Measurements from ENCODE around the gene PDE10A.

PDE10A gene

DNA sequence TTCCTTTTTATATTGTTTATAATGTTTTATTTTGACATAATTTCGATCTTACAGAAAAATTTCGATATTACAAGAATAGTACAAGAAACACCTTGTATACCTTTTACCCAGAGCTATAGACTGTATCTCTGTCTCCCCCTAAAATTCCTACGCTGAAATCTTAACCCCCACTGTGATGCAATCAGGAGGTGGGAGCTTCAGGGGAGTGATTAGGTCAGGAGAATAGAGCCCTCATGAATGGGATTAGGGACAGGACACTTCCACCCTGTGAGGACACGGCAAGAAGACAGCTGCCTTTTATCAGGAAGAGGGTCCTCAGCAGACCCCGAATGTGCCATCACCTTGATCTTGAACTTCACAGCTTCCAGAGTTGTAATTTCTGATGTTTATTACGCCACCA lies 204.9 kb downstream of the PDE10A start:
- DNase-seq = no peak

DNA sequence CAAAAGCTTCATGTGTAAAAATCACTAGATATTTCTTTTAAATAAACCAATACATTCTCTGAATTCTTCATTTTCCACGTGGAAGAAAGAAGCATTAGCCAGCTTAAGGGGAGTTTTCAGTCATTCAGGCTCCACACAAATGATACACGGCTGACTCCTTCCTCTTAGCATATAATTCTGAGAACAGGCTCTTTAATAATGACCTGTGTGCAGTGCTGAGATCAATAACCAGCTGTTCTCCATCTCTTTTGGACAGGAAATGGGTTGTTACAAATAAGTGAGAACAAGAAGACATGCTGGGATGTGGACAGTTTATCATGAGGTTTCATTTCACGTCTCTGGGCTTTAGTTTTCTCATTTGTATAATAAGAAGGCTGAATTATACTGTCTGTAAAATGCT lies 206.8 kb downstream of the PDE10A start:
- no peak for DNase-seq

DNA sequence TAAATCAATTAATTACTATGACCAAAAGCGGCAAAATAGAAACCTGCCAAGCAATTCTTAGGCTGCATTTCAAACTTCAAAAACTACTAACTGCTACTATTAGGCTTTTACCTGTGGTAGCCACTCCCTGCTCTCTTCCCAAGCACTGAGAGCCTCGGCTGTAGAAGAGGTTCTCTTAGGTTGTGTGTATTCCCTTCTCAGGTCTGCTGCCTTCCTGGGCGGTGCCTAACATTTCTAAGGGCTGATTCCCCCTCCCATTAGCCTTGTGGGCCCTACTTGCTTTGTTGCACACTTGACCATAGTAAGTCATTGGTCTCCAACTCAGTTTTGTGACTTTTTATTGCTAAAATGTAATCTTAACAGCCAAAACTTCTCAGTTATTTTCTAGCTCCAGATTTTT lies 207.6 kb downstream of the PDE10A start:
- DNase-seq = no peak

DNA sequence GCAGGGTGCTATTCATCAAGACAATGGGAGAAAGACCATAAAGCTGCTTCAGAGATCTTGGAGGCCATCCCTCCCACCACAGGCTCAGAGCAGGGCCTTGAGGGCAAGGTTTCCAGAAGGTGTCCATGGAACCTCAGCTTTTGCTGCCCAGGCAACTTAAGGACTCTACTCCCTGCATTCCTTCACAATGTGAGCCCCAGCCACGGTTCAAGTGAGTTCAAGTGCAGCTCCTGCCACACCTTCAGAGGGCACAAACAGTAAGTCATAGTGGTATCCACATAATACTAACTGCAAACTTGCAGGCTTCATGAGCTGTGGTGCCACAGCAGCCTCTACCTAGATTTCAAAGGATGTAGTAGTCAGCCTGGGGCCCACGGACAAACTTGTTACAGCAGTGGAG lies 209.6 kb downstream of the PDE10A start:
- no peak for DNase-seq

DNA sequence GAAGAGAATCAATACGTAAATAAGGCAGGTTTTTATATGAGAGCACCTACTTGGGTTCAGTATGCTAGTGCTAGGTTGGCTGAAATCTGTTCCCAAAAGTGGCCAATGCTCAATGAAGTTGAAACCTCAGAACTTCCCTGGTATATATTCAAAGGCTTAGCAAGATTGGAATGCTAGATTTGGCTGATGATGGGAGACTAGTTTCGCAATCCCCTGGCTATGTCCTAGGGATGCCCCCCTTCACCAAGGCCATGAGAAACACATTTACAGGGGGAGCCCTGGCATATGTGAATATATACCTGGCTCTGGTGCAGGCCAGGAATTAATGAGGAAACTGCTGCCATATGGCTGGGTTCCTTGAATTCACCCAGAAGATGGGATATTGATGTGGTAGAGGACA lies 211.2 kb downstream of the PDE10A start:
- no peak for DNase-seq

DNA sequence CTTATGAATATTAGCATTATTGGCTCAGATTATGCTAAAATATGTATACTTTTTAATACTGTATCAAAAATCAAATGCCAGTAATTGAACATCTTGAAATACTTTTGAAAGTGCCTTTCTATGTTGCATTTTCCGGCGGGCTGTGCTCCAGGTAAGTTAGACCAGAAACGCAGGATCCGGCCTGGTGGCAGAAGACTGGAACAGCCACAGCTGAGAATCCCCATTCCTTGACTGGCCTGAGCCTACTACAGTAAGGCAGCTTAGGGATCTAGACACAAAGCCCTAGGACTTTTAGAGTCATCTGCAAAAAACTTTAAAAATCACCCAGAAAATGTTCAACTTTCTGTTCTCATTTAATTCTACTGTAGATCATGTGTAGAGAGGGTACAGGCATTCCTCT lies 214.8 kb downstream of the PDE10A start:
- no peak for DNase-seq

DNA sequence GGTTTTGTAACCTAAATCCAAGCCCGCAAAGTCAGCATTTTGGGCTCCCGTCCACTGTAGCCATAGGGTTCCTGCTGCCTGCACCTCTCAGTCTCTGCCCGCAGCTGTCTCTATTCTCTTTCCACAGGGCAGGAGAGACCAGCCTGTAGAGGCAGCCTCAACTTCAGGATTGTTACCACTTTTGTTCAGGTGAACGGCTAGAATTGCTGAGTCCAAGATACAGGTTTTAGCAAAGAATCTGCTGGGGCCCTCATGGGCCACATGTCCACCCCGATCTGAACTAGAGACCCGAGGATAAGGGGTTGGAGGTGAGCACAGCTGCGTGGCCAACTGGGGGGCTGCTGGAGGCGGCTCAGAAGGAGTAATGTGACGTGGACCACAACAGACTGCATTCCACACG lies 215.9 kb downstream of the PDE10A start:
- DNase-seq = no peak

DNA sequence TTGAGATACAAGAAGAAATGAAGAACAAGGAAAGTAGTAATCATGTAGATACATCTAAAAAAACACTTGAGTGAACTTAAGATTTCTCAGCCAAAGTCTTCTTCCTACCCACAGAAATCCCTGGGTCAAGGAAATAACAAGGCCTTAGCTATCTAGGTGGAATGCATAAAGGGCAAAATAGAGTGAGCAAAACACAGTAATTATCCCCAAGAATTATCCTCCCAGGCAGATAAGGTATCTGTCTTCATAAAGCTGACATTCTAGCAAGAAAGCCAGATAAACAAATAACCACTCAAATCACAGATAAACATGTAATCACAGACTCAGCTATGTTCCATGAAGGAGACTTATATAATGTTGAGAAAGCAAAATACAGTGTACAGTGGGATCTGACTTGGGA lies 216.7 kb downstream of the PDE10A start:
- no peak for DNase-seq

DNA sequence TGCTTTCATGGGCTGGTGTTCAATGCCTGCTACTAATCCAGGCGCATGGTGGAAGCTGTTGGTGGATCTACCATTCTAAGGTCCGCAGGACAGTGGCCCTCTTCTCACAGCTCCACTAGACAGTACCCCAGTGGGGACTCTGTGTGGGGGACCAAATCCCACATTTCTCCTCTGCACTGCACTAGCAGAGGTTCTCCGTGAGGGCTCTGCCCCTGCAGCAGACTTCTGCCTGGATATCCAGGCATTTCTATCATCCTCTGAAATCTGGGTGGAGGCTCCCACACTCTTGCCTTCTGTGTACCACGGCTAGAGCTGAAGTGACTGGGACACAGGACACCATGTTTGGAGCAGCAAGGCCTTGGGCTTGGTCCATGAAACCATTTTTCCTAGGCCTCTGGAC lies 219.6 kb downstream of the PDE10A start:
- no peak for DNase-seq

DNA sequence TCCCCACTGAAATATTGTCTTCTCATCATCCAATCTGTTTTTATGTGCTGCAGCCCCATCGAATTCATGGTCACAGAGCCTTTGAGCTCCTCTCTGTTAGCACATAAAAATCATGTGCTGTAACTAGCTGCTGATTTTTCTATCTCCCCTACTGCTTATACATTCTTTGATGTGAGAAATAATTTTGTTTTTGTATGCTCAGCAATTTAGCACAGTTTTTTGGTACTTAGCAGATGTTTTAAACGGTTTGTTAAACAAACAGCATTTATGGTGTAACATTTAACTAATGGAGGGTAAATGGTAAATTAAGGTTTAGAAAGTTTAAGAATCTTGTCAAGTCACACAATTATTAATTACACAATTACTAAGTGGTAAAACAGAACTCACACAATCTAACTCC lies 221.9 kb downstream of the PDE10A start:
- DNase-seq = no peak

DNA sequence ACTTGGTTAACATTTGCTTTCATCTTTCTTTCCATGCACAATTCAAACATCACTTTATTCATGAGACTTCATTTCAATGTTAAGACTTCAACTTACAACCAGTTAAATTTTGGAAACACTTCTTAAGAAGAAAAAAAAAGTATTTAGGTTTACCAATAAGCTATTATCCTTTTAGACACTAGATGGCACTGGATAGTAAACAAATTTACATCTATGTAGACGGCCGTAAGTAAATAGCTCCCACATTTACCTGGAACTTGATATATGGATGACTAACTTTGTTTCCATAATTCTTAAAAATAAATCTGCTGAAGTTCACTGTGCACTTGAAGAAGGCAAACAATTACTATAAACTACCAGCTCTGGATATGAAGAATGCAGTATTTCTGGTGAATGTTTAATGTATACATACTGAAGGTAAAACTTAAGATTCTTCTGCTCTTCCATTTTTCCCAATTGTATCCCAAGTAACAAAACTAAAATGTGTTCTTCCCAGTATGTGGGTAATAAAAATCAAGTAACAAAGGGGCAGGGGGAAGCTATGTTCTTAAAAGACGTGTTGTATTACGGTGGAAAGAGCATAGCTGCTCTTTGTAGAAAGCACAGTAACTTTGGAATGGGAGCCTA lies 223.0 kb downstream of the PDE10A start:
- peak; percentile 40 for DNase-seq

DNA sequence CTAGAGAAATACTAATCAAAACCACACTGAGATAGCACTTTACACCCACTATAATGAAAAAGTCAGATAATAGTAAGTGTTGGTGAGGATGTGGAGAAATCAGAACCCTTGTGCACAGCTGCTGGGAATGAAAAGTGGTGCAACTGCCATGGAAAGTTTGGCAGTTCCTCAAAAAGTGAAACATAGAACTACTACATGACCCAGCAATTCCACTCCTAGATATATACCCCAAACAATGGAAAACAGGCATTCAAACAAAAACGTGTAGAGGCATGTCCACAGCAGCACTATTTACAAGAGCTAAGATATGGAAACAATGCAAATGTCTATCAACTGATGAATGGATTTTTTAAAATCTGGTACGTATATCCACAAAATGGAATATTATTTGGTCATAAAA lies 236.1 kb downstream of the PDE10A start:
- DNase-seq = no peak

DNA sequence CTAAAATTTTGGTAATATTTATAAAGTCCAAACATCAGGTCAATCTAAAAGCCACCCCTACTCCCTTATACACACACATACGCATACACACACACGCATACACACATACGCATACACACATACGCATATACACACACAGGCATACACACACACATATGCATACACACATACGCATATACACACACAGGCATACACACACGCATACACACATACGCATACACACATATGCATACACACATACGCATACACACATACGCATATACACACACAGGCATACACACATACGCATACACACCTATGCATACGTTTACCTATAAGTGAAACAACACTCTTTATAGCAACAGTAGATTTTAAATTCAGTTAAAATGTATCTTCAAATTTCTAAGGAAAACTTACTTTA lies 240.8 kb downstream of the PDE10A start:
- no peak for DNase-seq

DNA sequence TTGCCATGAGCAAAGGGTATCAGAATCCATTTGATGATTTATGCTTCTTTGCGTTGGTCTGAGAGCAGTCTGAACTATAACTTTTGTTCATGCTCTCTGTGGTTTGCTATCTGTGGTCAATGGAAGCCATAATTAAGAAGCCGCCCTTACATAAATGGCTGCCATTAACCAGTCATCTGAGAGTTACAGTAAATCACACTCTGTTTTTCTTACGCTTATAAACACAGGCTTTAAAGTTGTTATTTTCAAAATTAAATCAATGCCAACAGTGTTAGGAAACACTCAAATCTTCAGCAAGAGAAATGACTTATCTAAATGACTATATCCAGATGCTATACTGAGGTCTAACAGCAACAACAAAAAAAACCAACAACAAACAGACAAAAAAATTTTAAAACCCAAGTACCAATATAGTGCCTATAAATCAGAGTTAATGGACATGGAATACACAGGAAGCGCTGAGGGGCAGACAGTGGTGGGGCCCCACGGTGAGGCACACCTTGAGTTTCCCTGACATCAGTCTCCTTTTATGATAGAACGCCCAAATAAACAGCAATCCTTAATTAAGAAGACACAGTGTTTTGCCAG lies 245.7 kb downstream of the PDE10A start:
- no peak for DNase-seq

DNA sequence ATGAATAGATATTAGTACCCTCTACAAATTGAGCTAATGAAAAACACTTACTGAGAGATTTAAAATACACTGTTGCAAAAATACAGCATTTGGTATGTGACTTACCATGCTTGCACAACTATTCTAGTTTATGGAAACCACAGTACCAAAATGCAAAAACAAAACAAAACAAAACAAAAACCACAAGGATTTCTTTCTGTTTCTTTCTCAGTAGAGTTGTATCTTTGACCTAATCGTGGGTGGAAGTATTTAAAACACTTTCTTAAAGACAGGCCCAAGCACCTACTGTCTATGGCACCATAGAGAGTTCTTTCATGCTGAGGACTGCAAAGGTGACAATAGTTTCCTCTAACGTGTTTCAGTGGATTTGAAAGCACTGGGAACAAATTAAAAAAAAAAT lies 258.3 kb downstream of the PDE10A start:
- DNase-seq = no peak

DNA sequence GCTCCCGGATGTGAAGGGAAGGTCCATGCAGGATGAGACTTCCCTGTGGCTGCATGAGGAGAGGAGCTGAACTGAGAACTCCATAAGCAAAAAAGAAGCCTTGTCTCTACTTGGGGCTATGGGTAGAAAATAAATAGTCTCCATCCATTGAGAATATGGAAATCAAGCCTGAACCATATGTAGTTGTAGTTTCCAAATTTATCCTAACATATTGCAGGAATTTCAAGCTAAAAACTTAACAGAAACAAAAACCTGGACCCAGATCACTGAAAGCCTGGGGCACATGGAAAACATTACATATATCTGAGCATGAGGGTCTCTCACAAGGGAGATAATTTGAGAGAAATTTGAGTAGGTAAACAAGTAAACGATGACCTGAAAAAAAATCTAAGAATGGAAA lies 258.7 kb downstream of the PDE10A start:
- DNase-seq = no peak

DNA sequence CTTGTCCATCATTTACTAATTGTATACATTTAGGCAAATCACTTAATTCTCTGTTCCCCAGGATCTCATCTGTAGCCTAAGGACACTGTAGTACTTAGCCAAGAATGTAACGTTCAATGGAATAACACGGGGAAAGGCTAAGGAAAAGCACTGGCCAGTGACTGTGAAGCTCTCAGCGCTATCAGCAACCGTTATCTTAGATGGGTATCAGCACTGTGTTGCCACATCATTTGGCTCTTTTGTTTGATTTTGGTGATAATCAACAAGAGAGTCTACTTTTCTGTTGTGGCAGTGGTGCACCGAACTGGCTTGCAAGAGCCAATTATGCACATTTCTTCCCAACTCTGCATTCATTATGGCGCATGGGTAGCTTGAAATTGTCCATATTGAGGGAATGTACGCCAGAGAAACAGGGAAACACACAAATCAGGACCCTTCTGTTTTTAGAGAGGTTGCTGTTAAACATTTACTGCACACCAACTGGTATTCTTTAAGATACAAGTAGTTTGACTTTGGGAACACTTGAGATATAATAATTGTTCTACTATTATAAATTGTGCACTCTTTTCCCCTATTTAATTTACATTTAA lies 259.9 kb downstream of the PDE10A start:
- no peak for DNase-seq

DNA sequence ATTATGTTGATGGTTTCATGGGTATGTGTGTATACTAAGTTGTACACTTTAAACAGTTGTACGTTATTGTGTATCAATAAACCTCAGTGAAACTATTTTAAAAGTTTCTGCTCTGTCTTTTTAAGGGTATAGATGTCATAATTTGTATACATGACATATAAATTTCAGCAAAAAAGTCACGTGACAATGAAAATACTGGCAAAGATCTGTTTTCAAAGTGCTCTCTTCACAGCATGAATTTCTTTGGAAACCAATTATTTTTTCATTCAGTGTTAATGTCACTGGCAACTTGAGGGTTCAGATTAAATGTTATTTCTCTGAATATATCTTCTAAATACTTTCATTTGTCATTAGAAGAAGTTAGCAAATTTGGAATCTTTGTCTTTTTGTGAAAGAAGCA lies 261.9 kb downstream of the PDE10A start:
- DNase-seq = no peak

DNA sequence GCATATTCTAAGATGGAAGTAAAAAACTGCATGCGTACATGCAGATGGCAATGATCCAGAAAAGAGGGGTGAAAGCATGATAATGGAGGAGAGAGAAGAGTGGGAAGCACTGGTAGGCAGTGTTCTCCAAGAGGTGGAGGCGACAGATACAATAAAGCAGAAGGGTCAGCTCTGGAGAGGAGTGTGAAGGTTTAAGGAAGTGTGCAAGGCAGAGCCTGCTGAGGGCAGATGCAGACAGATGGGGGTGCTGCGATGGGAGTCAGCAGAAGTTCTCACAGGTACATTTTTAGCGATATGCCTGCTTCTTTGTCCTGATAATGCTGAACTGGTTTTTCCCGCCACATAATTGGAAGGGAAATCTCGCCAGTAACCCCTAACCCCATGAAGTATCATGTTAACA lies 272.6 kb downstream of the PDE10A start:
- DNase-seq = no peak

DNA sequence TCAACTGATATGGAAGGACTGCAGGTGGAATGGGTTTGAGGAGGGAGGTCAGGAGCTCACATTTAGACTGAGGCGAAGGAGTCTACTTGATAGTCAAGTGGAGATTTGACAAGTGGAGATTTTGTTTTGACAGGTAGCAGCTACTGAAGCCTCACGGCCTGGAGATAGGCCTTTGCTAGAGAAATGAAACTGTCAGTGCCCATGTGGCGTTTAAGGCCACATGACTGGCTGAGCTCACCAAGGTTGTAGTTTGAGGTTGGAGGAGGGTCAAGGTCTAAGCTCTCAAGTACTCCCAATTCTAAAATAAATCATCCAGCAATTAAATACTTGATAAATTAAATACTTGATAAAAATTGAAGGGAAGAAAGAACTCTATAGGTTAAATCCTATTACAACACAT lies 273.5 kb downstream of the PDE10A start:
- DNase-seq = no peak

DNA sequence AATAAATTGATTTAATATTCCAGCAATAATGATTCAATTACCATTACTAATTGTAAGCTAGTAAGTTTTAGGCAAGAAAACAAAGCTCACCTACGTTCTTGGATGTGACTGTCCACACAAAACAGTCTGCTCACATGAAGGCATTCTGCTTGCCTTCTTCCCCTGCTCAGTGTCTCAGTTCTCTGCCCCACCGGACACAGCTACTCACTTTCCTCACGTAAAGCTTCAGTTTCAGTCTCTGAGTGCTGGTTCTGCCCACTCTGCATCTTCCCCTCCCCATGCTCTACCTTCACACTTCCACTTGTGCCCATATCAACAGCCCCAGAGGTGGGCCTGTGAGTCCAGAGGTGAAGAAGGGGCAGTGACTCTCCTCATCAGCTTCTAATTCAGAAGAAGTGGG lies 279.7 kb downstream of the PDE10A start:
- no peak for DNase-seq

DNA sequence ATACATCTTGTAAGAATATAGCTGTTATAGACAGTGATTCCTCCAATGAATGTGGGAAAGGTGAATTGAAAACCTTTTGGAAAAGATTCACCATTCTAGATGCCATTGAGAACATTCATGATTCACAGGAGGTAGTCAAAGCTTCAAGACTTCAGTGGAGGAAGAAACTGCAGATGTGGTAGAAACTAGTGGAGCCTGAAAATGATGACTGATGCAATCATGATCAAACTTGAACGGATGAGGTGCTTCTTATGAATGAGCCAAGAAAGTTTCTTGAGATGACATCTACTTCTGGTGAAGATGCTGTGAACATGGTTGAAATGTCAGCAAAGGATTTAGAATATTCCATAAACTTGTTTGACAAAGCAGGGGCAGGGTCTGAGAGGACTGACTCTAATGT lies 286.9 kb downstream of the PDE10A start:
- no peak for DNase-seq

DNA sequence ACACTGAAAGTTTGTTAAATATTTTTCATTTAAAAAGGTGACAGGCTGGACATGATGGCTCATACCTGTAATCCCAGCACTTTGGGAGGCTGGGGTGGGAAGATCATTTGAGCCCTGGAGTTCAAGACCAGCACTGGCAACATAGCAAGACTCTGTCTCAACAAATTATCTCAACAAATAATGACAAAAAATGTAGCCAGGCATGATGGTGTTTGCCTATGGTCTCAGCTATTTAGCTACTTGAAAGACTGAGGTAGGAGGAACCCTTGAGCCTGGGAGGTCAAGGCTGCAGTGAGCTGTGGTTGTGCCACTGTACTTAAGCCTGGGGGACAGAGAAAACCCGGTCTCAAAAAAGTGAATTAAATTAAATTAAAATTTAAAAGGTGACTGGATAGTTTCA lies 297.7 kb downstream of the PDE10A start:
- no peak for DNase-seq

DNA sequence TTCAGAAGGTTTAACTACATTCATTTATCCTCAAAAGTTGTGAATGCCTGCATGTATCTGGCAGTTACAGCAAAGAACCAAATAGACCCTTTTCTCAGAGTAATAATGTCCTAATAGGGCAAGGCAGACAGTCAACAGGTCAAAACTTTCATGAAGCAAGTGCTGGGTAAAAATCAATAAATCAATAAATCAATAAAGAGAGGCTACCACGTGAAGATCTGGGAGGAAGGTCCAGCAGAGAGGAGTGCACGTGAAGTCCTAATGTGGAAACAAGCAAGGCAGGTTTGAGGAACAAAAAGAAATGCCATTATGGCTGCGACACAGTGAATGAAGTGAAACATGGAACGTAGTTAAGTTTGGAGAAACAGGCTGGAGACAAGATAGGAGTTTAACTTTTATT lies 317.3 kb downstream of the PDE10A start:
- DNase-seq = no peak

DNA sequence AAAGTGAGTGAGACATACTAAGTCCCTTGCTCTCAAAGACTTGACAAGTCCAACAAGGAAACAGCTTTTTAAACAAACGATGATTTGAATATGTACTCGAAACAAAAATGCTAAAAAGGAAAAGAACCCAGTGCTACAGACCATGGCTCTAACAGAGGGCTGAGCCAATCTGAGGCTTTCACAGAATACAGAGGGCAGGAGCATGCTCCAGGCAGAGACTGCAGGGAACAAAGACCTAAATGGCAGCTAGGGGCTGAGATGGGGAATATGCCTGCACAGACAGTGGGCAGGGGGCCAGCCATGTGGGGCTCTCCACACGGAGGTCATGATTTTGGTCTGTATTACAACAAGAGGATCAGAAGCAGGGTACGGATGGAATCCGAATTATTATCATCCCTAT lies 322.5 kb downstream of the PDE10A start:
- DNase-seq = no peak
